ENCODE data around the gene OR2M5. TPM values are rescaled to one million over a fixed set of nuclear protein-coding genes. Genes with fewer than 3 reads are reported as not detected.

The OR2M5 gene
- total RNA-seq (2022; extraction: Qiagen RNA extraction; ENCODE audit: low read depth): not detected in 5 replicates

GRCh38 chr1:248144513-248145198, at the start of gene OR2M5:
TSS of gene OR2M5 (plus strand) at chr1:248145148. CDS start at chr1:248145148, 0 bp downstream.

DNA sequence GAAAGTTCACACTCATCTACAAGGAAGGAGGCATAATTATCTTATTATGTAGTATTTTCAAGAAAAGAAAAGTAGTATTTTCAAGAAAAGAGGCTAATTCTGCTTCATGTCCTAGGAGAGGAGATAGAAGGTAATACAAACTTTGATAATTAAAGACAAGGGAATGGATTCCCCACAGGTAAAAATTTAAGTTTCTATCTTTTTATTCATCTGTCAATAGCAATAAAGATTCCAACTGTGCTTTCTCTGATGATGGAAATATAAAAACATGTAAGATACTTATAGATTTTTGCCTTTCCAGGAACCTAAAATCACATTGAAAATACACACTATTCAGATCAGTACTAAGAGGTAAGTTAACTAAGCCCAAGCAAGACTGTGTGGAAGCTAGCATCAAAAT, 29.6 kb downstream of the OR2M5 start, which contains the start of gene OR2M2:
Gene OR2M2, plus strand, starts transcription at position 301 of the 400 bp plus-strand sequence. CDS start 5,165 bp downstream, outside the sequence.

Other genes with a start within 250 kb of the OR2M5 start
- not detected in 5 replicates for gene OR2W3, start 249.6 kb upstream of the OR2M5 start, total RNA-seq (2022; extraction: Qiagen RNA extraction; ENCODE audit: low read depth)
- not detected in 5 replicates for gene OR2T8, start 224.9 kb upstream of the OR2M5 start, total RNA-seq (2022; extraction: Qiagen RNA extraction; ENCODE audit: low read depth)
- not detected in 5 replicates for gene OR2AJ1, start 220.3 kb upstream of the OR2M5 start, total RNA-seq (2022; extraction: Qiagen RNA extraction; ENCODE audit: low read depth)
- not detected in 5 replicates for gene OR2L8, start 196.3 kb upstream of the OR2M5 start, total RNA-seq (2022; extraction: Qiagen RNA extraction; ENCODE audit: low read depth)
- not detected in 5 replicates for gene OR2AK2, start 179.9 kb upstream of the OR2M5 start, total RNA-seq (2022; extraction: Qiagen RNA extraction; ENCODE audit: low read depth)
- not detected in 5 replicates for gene OR2L5, start 131.5 kb upstream of the OR2M5 start, total RNA-seq (2022; extraction: Qiagen RNA extraction; ENCODE audit: low read depth)
- gene OR2L2, start 115.1 kb upstream of the OR2M5 start, total RNA-seq (2022; extraction: Qiagen RNA extraction; ENCODE audit: low read depth): 0.01 TPM in 1 of 5 replicates, not detected in the others
- not detected in 5 replicates for gene OR2L3, start 98.3 kb upstream of the OR2M5 start, total RNA-seq (2022; extraction: Qiagen RNA extraction; ENCODE audit: low read depth)
- gene OR2L13, start 50.0 kb upstream of the OR2M5 start, total RNA-seq (2022; extraction: Qiagen RNA extraction; ENCODE audit: low read depth): not detected in 5 replicates
- gene OR2M2, start 29.7 kb downstream of the OR2M5 start, total RNA-seq (2022; extraction: Qiagen RNA extraction; ENCODE audit: low read depth): not detected in 5 replicates
- gene OR2M3, start 52.1 kb downstream of the OR2M5 start, total RNA-seq (2022; extraction: Qiagen RNA extraction; ENCODE audit: low read depth): not detected in 5 replicates
- not detected in 5 replicates for gene OR2M4, start 86.3 kb downstream of the OR2M5 start, total RNA-seq (2022; extraction: Qiagen RNA extraction; ENCODE audit: low read depth)
- not detected in 5 replicates for gene OR2T33, start 132.8 kb downstream of the OR2M5 start, total RNA-seq (2022; extraction: Qiagen RNA extraction; ENCODE audit: low read depth)
- gene OR2T12, start 158.3 kb downstream of the OR2M5 start, total RNA-seq (2022; extraction: Qiagen RNA extraction; ENCODE audit: low read depth): not detected in 5 replicates
- gene OR2M7, start 179.4 kb downstream of the OR2M5 start, total RNA-seq (2022; extraction: Qiagen RNA extraction; ENCODE audit: low read depth): not detected in 5 replicates
- gene OR14C36, start 203.6 kb downstream of the OR2M5 start, total RNA-seq (2022; extraction: Qiagen RNA extraction; ENCODE audit: low read depth): not detected in 5 replicates
- gene OR2T4, start 216.5 kb downstream of the OR2M5 start, total RNA-seq (2022; extraction: Qiagen RNA extraction; ENCODE audit: low read depth): not detected in 5 replicates
- not detected in 5 replicates for gene OR2T6, start 230.6 kb downstream of the OR2M5 start, total RNA-seq (2022; extraction: Qiagen RNA extraction; ENCODE audit: low read depth)